Colon (tissue), 2 donors: ENCODE measurements around the gene QSOX2.
"Not testable (repeated sequence)": the region's sequence is repeated elsewhere in the genome, so short reads cannot be mapped to it uniquely, and the experiment has no call there.

Source experiments
- FAIRE-seq: peaks from 2 replicates; lab custom pipeline; 2012; peaks lifted over from hg19 to GRCh38; lab: Jason Lieb, UNC
- donor health status: control.
- donor health status: control.

The QSOX2 gene

GRCh38 chr9:136281421-136282271 lies 36.0 kb upstream of the QSOX2 start:
- FAIRE-seq = no peak

GRCh38 chr9:136280535-136281315 lies 35.1 kb upstream of the QSOX2 start:
- FAIRE-seq = no peak

GRCh38 chr9:136279471-136279870 lies 33.9 kb upstream of the QSOX2 start:
- no peak for FAIRE-seq

- no peak for FAIRE-seq
Observed at GRCh38 chr9:136278894-136279293, 33.3 kb upstream of the QSOX2 start.

GRCh38 chr9:136278221-136278620 lies 32.6 kb upstream of the QSOX2 start:
- FAIRE-seq = no peak

- no peak for FAIRE-seq
Observed at GRCh38 chr9:136277746-136278145, 32.1 kb upstream of the QSOX2 start.

- no peak for FAIRE-seq
Observed at GRCh38 chr9:136276716-136277115, 31.1 kb upstream of the QSOX2 start.

- no peak for FAIRE-seq
Observed at GRCh38 chr9:136275655-136276429, 30.2 kb upstream of the QSOX2 start.

GRCh38 chr9:136274786-136275654 lies 29.4 kb upstream of the QSOX2 start:
- FAIRE-seq = no peak

- no peak for FAIRE-seq
Observed at GRCh38 chr9:136273921-136274785, 28.5 kb upstream of the QSOX2 start.

- FAIRE-seq = no peak
Observed at GRCh38 chr9:136273244-136273865, 27.7 kb upstream of the QSOX2 start.

GRCh38 chr9:136270173-136270705 lies 24.6 kb upstream of the QSOX2 start:
- no peak for FAIRE-seq

- no peak for FAIRE-seq
Observed at GRCh38 chr9:136268735-136269134, 23.1 kb upstream of the QSOX2 start.

- FAIRE-seq = no peak
Observed at GRCh38 chr9:136268318-136268717, 22.7 kb upstream of the QSOX2 start.

GRCh38 chr9:136267261-136268111 lies 21.9 kb upstream of the QSOX2 start:
- FAIRE-seq = no peak

GRCh38 chr9:136266641-136267040 lies 21.0 kb upstream of the QSOX2 start:
- not testable (repeated sequence) for FAIRE-seq

GRCh38 chr9:136265561-136266355 lies 20.1 kb upstream of the QSOX2 start:
- no peak for FAIRE-seq
